Stimulated activated memory B cell treated with anti-CD40 and anti-IgM and Interleukin-4, amounts not matched to agents 10 μg/mL and 1 μg/mL and 100 μg/mL, for 72 hours (primary cell): ENCODE measurements around the gene APOC1.
A peak's percentile ranks its signal among the peaks of the same experiment; 100 is the strongest.

Source experiments
- ATAC-seq: fragments of 150-1000 bp; cut with Tn5 transposase; 2 replicates; pipeline ENCODE4 v1.10.0; 2021
- H3K27ac Mint-ChIP-seq: one replicate; pipeline ENCODE4 v1.8.0; 2022; ENCODE audit warnings: mild to moderate bottlenecking, mixed read lengths
- H3K27me3 Mint-ChIP-seq: one replicate; pipeline ENCODE4 v1.8.0; 2022; ENCODE audit warnings: mixed read lengths
- H3K36me3 Mint-ChIP-seq: one replicate; pipeline ENCODE4 v1.8.0; 2022; ENCODE audit warnings: mixed read lengths
- H3K4me1 Mint-ChIP-seq: one replicate; pipeline ENCODE4 v1.8.0; 2022; ENCODE audit warnings: mixed read lengths
- H3K4me3 Mint-ChIP-seq: one replicate; pipeline ENCODE4 v1.8.0; 2022; ENCODE audit warnings: mild to moderate bottlenecking, moderate library complexity, mixed read lengths
- H3K9me3 Mint-ChIP-seq: one replicate; pipeline ENCODE4 v1.8.0; 2022; ENCODE audit warnings: mixed read lengths

APOC1 gene

DNA sequence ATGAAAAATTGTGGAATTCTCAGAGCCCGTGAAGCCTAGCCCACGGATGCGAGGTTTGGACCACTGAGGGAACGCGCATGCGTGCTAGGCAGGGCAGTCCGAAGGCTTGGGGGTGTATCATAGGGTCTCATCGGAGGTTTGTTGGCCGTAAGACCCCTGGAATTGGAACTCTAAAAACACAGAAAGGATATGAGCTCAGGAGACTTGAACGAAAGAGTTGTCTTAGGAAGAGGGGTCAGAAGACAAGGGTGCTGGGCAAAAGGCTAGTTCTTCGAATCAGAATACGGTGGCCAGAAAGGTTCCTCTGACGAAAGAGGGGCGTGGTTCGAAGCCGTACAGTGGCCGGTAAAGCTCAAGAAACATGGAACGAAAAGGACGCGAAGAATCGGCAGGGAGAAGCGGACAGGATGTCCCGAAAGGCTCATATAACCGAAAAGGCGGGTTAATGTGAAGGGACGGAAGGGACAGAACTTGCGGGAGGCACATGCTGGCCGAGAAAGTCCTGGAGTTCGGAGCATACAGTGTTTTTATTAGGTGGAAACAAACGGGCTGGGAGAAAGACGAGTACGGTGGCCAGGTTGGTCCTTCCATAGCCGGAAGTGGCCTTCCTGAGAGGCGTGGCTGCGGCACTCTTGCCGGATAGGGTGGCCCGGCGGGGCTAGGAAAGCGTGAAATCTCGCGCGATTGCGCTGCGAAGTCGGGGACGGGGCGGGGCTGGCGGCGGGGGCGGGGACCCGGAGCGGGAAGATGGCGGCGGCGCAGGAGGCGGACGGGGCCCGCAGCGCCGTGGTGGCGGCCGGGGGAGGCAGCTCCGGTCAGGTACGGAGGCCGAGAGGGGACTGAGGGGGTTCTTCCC, 40.5 kb downstream of the APOC1 start, which contains the start of gene CLPTM1:
TSS of gene CLPTM1 (plus strand) at position 732 of the 856 bp plus-strand sequence. CDS start at position 748, 16 bp downstream.
- Mint-ChIP-seq H3K9me3 (no peaks in the 10 kb centered on the region), H3K27me3 (no peaks in the 10 kb centered on the region), H3K4me3 (peak within 1 kb of the TSS; percentile 99), H3K27ac (peak within 1 kb of the TSS; percentile 91), H3K4me1 (peaks cover 52% of the 10 kb centered on the region), H3K36me3 (peaks cover 3% of the 10 kb centered on the region)
- peak; percentile 97 for ATAC-seq

DNA sequence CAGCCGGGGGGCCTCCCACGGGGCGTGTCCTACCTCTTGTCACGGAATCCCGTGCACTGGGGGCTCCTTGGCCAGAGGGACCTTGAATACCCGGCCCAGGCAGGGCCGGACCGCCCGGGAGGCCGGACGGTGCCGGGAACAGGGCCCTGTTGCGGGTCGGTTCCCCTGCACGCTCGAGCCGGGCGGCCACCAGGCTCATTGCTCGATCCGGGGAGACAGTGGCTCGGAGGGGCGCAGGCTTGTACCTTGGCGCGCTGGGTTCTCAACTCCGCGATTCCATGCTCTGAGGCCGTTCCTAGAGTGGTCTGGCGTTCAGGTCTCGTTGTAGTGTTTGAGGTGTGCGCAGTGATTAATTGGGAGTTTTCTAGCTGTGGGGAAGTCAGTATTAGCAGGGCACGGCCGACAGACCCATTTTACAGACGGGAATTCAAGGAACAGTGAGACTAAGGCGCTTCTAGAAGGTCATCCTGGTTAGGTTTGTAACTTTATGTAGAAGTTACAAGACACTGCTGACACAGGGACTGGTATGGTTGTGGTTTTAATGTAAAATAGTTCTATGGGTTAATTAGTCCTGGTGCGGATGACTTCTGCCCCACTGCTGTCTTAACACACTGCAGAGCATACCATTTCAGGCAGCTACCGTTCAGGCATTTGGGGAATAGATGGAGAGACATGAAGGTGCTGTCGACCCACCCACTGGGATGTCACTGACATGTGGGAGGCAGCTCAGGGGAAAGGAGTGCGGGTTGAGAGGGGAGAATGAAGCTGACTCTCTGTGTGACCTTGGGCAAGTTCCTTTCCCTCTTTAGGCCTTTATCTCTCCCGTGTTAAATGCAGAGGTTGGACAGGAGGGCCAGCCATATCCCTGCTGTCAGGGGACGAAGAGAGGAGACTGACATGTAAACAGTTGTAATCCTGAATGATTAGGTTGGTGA, 41.4 kb downstream of the APOC1 start:
- H3K4me3 Mint-ChIP-seq, result peak overlapping the region; percentile 99
- H3K27me3 Mint-ChIP-seq, result no peaks in the 10 kb centered on the region
- peaks cover 61% of the 10 kb centered on the region for H3K4me1 Mint-ChIP-seq
- ATAC-seq, result no peak
- H3K9me3 Mint-ChIP-seq, result no peaks in the 10 kb centered on the region
- H3K36me3 Mint-ChIP-seq, result peaks cover 12% of the 10 kb centered on the region
- H3K27ac Mint-ChIP-seq, result peak overlapping the region; percentile 91

DNA sequence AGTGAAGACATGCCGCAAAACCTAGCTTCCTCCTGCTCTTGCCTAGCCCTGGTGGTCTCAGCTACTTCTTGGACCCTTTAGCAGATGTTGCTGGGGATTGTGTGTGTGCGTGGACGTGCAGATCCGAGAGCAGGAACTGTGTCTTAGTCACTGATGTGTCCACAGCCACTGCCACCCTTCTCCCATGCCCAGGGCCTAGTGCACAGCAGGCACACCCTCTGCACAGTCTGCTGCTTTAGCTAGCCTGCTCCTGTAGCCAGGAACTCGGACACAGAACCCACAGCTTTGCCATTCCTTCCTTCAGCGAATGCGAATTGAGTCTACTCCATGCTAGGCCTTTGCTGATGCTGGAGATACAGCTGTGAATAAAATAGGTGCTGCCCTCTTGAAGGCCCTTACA, 43.1 kb downstream of the APOC1 start:
- Mint-ChIP-seq H3K4me3 (no peak overlapping the region), H3K27ac (peak overlapping the region; percentile 91), H3K27me3 (no peaks in the 10 kb centered on the region), H3K9me3 (no peaks in the 10 kb centered on the region), H3K36me3 (peaks cover 19% of the 10 kb centered on the region), H3K4me1 (peaks cover 72% of the 10 kb centered on the region)
- no peak for ATAC-seq

DNA sequence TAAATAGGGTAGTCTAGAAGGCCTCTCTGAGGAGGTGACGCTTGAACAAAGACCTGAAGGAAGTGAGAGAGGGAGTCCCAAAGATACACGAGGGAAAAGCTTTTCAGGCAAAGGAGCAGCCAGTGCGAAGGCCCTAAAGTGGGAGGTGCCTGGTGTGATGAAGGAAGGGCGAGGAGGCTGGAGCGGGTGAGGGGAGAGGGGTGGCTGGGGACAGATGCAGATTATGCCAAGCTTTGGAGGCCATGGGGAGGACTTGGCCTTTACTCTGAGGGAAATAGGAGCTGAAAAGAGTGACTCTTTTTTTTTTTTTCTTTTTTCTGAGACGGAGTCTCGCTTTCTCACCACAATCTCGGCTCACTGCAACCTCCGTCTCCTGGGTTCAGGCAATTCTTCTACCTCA, 43.7 kb downstream of the APOC1 start:
- H3K27ac Mint-ChIP-seq, result peak overlapping the region; percentile 91
- H3K27me3 Mint-ChIP-seq, result no peaks in the 10 kb centered on the region
- H3K4me1 Mint-ChIP-seq, result peaks cover 74% of the 10 kb centered on the region
- no peak overlapping the region for H3K4me3 Mint-ChIP-seq
- H3K36me3 Mint-ChIP-seq, result peaks cover 21% of the 10 kb centered on the region
- ATAC-seq, result no peak
- H3K9me3 Mint-ChIP-seq, result no peaks in the 10 kb centered on the region

GRCh38 chr19:44959691-44960090, 45.3 kb downstream of the APOC1 start:
- H3K36me3 Mint-ChIP-seq, result peaks cover 26% of the 10 kb centered on the region
- H3K27ac Mint-ChIP-seq, result peak overlapping the region; percentile 92
- peaks cover 67% of the 10 kb centered on the region for H3K4me1 Mint-ChIP-seq
- no peaks in the 10 kb centered on the region for H3K27me3 Mint-ChIP-seq
- no peaks in the 10 kb centered on the region for H3K9me3 Mint-ChIP-seq
- no peak overlapping the region for H3K4me3 Mint-ChIP-seq
- no peak for ATAC-seq

GRCh38 chr19:44960906-44961728, 46.7 kb downstream of the APOC1 start:
- Mint-ChIP-seq H3K27ac (peak overlapping the region; percentile 92), H3K9me3 (no peaks in the 10 kb centered on the region), H3K4me1 (peaks cover 63% of the 10 kb centered on the region), H3K27me3 (no peaks in the 10 kb centered on the region), H3K36me3 (peaks cover 32% of the 10 kb centered on the region), H3K4me3 (peak overlapping the region; percentile 53)
- ATAC-seq, result peak; percentile 90

DNA sequence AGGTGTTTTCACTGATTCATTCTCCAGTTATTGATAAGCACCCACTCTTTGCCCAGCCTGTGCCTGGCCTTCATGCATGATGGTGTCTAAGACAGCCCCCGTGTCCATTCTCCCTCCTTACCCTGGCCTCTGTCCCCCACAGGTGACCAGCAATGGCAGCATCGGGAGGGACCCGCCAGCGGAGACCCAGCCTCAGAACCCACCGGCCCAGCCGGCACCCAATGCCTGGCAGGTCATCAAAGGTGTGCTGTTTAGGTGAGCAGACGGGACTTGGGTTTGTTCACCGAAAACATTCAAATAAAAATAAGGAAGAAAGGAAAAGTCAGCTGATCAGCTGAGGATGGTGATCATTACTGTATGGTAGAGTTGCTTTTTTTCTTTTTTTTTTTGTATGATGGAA, 47.4 kb downstream of the APOC1 start:
- H3K27me3 Mint-ChIP-seq, result no peaks in the 10 kb centered on the region
- peaks cover 36% of the 10 kb centered on the region for H3K36me3 Mint-ChIP-seq
- peak overlapping the region; percentile 92 for H3K27ac Mint-ChIP-seq
- ATAC-seq, result no peak
- peaks cover 56% of the 10 kb centered on the region for H3K4me1 Mint-ChIP-seq
- H3K4me3 Mint-ChIP-seq, result peak overlapping the region; percentile 53
- no peaks in the 10 kb centered on the region for H3K9me3 Mint-ChIP-seq

DNA sequence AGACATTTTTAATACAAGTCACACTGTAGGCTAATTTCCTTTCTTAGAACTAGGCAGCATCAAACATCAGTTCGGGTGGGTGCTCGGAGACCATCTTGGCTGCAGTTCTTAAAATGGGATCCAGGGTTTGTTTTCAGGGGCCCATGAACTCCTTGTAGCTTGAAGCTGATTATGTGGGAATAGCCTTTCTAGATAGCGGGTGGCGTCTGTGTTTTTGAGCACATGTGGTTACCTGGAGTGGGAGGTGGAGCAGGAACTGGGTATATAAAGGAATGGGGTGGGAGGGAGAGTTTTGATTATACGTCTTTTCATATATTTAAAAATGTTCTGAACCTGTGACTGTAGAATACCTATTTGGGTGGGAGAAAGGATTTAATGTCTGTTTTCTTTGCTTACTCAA, 53.7 kb downstream of the APOC1 start:
- no peak overlapping the region for H3K4me3 Mint-ChIP-seq
- H3K27ac Mint-ChIP-seq, result no peak overlapping the region
- peaks cover 7% of the 10 kb centered on the region for H3K4me1 Mint-ChIP-seq
- H3K9me3 Mint-ChIP-seq, result no peaks in the 10 kb centered on the region
- no peak for ATAC-seq
- H3K27me3 Mint-ChIP-seq, result no peaks in the 10 kb centered on the region
- peaks cover 29% of the 10 kb centered on the region for H3K36me3 Mint-ChIP-seq

- Mint-ChIP-seq H3K4me1 (peaks cover 12% of the 10 kb centered on the region), H3K36me3 (peaks cover 34% of the 10 kb centered on the region), H3K27me3 (no peaks in the 10 kb centered on the region), H3K27ac (no peak overlapping the region), H3K9me3 (no peaks in the 10 kb centered on the region), H3K4me3 (no peak overlapping the region)
- no peak for ATAC-seq
Measured at GRCh38 chr19:44968670-44969069, 54.3 kb downstream of the APOC1 start.
